SK-N-MC (cell line): ENCODE measurements around the gene NEK7.

ENCODE experiments used
- EZH2 ChIP-seq: fragments of 200-600 bp; sonication (generic); IDR thresholded peaks from one replicate; pipeline ENCODE4 v1.6.1; 2017; ENCODE audit warnings: antibody characterized with exemption
- FOXP2 ChIP-seq: optimal IDR thresholded peaks from 2 replicates; pipeline ENCODE3; 2011; ENCODE audit warnings: mild to moderate bottlenecking, moderate library complexity; ENCODE audit not compliant: insufficient read depth; ENCODE audit errors: extremely low read length, control extremely low read depth
- POLR2AphosphoS5 ChIP-seq: IDR thresholded peaks from 2 replicates; pipeline ENCODE4 v1.6.1; 2012; ENCODE audit warnings: mild to moderate bottlenecking, low read depth, low read length, borderline replicate concordance

GRCh38 chr1:198264282-198264681, 107.5 kb downstream of the NEK7 start:
- TF ChIP-seq EZH2 = no peak
- no peak for TF ChIP-seq POLR2AphosphoS5
- TF ChIP-seq FOXP2 = no peak
